HS-5 (cell line): ENCODE measurements around the gene TRAF3IP3.

Source experiments
- DNase-seq: peaks from one replicate; pipeline ENCODE4 v3.0.0-alpha.2; 2012; ENCODE audit warnings: low read depth

Gene TRAF3IP3

DNA sequence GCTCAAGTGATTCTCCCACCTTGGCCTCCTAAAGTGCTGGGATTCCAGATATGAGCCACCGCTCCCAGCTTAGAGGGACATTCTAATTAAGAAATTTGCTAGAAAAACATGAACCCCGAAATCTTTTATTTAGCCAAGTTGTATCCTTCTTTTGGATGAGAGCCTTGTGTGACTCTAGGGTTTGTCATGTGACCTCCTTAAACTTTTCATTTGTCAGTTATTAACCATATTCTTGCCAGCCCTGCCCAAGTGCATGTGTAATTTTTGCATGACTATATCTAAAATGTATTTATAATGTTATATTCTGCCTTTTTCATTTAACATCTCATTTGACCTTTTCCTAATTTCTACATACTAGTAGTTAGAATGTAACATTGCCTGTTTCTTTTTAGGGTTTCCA lies 73.9 kb downstream of the TRAF3IP3 start:
- no peak for DNase-seq

DNA sequence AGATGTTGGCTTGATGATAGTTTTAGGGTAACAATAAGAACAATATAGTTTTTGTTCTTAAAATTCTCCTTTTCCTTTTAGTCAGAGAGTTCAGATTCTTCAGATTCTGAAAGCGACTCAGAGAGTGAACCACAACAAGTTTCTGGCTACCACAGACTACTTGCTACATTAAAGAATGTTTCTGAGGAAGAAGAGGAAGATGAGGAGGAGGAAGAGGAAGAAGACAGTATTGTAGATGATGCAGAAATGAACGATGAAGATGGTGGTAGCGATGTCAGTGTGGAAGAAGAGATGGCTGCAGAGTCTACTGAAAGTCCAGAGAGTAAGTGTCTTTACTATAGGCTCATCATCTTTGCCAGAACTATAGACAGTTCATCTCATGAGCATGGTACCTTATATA lies 74.9 kb downstream of the TRAF3IP3 start:
- no peak for DNase-seq

DNA sequence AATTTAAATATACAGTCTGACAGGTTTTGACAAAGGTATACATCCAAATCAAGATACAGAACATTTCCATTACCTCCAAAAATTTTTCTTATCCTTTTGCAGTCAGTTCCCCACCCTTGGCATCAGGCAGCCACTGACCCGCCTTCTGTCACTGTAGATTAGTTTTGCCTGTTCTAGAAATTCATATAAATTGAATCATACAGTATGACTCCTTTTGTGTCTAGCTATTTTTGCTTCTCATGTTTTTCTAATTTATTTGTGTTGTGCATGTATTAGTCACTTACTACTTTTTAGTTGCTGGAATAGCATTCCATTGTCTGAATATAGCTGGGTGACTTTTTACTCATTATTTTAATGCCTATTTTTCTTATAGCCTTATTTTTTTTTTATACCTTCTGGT lies 75.8 kb downstream of the TRAF3IP3 start:
- DNase-seq: no peak
